Lower leg skin (tissue), 4 donors: Measurements from ENCODE around the gene KDELR1. TPM values are rescaled to one million over a fixed set of nuclear protein-coding genes. Genes with fewer than 3 reads are reported as not detected.
A peak's percentile ranks its signal among the peaks of the same experiment; 100 is the strongest.

ENCODE experiments used
- DNase-seq, 2 donors: peaks; one replicate each; pipeline ENCODE4 v3.0.0-alpha.2; 2019; ENCODE audit warnings: low spot score in 2 of 2
- H3K4me3 ChIP-seq: fragments of 200-600 bp; sonication (generic); 2 replicates; pipeline ENCODE4 v1.5.1; 2017; ENCODE audit warnings: mild to moderate bottlenecking, low read depth; ENCODE audit not compliant: poor library complexity, severe bottlenecking
- POLR2A ChIP-seq, 2 donors: fragments of 450-650 bp; IDR thresholded peaks; one replicate each; pipeline ENCODE4 v1.6.1; 2016 to 2017; ENCODE audit warnings: antibody characterized with exemption in 2 of 2, mild to moderate bottlenecking in 1 of 2, moderate library complexity in 1 of 2
- WGBS, 2 donors: methylation state at CpG; one replicate each; pipeline ENCODE4 v1.1.5; 2018; 5-methylcytosine and 5-hydroxymethylcytosine counted together
- intact Hi-C: fragments of 100-400 bp; cut with DNase I; formaldehyde crosslinking; loops from one replicate; pipeline ENCODE4 v1.15.0; 2023; ENCODE audit warnings: low total_unique reads
- total RNA-seq, 4 donors: library from RNA; depleted of rRNA; stranded (reverse); fragments of >200 nt; gene quantifications; one replicate each; pipeline ENCODE4 v1.1.0, GENCODE V29; 2016
- TF ChIP-seq, protein P1 (sequence below), 3 donors: fragments of 450-650 bp; IDR thresholded peaks; one replicate each; pipeline ENCODE4 v1.5.1; 2016; ENCODE audit warnings: antibody characterized with exemption in 3 of 3, mild to moderate bottlenecking in 3 of 3, moderate library complexity in 2 of 3

KDELR1 gene
- total RNA-seq, 4 donors from 2014 or later: 71.3 to 99.6 (median 80.3) TPM

DNA sequence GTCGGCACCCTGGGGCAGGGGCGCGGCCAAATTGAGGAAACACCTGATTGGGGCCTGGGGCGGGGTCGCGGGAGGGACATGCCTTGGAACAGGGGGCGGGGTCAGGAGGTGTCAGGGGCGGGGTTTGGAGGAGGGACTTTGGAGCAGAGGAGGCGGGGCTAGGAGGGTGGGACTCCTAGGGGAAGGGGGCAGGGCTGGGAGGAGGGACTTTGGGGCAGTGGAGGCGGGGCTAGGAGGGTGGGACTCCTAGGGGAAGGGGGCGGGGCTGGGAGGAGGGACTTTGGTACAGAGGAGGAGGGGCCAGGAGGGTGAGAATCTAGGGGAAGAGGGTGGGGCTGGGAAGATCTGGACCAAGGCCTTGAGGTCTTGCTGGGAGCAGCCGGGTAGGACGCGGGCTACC is 24.0 kb upstream of the KDELR1 start:
- intact Hi-C loops: no loop called here
- no peak for TF ChIP-seq POLR2A (IDR thresholded peaks at IDR 0.05)
- TF ChIP-seq, protein P1, sequence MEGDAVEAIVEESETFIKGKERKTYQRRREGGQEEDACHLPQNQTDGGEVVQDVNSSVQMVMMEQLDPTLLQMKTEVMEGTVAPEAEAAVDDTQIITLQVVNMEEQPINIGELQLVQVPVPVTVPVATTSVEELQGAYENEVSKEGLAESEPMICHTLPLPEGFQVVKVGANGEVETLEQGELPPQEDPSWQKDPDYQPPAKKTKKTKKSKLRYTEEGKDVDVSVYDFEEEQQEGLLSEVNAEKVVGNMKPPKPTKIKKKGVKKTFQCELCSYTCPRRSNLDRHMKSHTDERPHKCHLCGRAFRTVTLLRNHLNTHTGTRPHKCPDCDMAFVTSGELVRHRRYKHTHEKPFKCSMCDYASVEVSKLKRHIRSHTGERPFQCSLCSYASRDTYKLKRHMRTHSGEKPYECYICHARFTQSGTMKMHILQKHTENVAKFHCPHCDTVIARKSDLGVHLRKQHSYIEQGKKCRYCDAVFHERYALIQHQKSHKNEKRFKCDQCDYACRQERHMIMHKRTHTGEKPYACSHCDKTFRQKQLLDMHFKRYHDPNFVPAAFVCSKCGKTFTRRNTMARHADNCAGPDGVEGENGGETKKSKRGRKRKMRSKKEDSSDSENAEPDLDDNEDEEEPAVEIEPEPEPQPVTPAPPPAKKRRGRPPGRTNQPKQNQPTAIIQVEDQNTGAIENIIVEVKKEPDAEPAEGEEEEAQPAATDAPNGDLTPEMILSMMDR (IDR thresholded peaks at IDR 0.05): no peak
- peak; percentile 73 to 94 for DNase-seq
- H3K4me3 ChIP-seq: no peak overlapping the region
- 25 to 28% methylated on average over 14 of the region's 14 CpGs for WGBS, 2 donors

- no peak for TF ChIP-seq POLR2A (IDR thresholded peaks at IDR 0.05)
- TF ChIP-seq, protein P1 (IDR thresholded peaks at IDR 0.05): no peak
- intact Hi-C loops: no loop called here
- DNase-seq: no peak
- no peak overlapping the region for H3K4me3 ChIP-seq
- WGBS, 2 donors: 68% methylated on average over 23 to 24 of the region's 24 CpGs
These were observed 22.7 kb upstream of the KDELR1 start for GRCh38 chr19:48413879-48414587.

DNA sequence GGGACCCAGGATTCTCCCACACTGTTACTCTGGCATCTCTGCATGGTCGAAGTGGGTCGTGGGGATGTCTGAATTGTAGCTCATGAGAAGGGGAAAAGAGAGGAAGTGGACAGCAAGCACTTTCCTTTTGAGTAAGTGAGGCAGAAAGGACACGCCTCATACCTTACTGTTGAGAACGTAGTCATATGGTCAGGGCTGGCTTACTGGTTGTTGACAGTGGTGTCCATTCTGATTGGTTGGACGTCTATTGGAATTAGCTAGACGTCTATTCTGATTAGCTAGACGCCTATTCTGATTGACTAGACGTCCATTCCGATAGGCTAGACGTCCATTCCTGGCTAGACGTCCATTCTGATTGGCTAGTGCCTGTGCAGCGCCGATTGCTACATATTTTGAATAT is 14.5 kb upstream of the KDELR1 start:
- intact Hi-C loops: no loop called here
- WGBS, 2 donors: 84 to 89% methylated on average over 13 of the region's 13 CpGs
- no peak overlapping the region for H3K4me3 ChIP-seq
- DNase-seq: no peak
- no peak for TF ChIP-seq POLR2A (IDR thresholded peaks at IDR 0.05)
- TF ChIP-seq, protein P1 (IDR thresholded peaks at IDR 0.05): no peak

DNA sequence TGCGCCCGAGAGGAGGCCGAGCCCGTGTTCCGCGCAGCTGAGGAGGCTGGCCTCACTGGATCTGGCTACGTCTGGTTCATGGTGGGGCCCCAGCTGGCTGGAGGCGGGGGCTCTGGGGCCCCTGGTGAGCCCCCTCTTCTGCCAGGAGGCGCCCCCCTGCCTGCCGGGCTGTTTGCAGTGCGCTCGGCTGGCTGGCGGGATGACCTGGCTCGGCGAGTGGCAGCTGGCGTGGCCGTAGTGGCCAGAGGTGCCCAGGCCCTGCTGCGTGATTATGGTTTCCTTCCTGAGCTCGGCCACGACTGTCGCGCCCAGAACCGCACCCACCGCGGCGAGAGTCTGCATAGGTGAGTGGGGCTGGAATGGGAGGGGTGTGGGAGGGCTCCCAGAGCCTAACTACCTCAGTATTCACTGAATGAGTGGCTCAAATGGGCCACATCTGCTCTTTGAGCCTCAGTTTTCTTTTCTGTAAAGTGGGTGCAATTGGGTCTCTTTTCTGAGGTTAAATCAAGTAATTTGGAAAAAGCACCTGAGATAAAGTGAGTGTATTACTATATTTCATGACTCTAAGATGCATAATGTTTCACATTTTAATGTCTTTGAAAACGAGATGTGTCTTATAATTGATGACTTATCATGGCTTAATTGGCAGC is 13.8 kb upstream of the KDELR1 start:
- no peak for DNase-seq
- H3K4me3 ChIP-seq: no peak overlapping the region
- intact Hi-C loops: no loop called here
- WGBS, 2 donors: 94 to 96% methylated on average over 4 to 27 of the region's 27 CpGs
- TF ChIP-seq, protein P1 (IDR thresholded peaks at IDR 0.05): no peak
- TF ChIP-seq POLR2A (IDR thresholded peaks at IDR 0.05): no peak

DNA sequence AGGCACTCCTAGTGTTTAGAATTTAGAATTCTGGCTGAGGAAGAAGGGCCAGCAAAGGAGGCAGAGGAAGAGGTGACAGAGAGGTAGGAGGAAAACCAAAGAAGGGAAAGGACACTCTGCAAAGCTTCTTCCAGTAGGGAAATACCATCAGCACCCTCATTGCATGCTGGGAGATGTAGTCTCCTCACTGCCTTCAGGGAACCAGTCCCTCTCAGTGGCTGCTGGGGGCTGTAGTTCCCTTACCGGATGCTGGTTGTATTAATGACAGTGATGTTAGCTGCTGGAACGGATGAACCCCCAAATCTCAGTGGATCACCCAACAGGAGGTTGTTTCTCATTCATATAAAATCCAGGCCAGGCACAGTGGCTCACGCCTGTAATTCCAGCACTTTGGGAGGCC is 12.3 kb upstream of the KDELR1 start:
- TF ChIP-seq, protein P1 (IDR thresholded peaks at IDR 0.05): no peak
- TF ChIP-seq POLR2A (IDR thresholded peaks at IDR 0.05): no peak
- intact Hi-C loops: no loop called here
- no peak overlapping the region for H3K4me3 ChIP-seq
- 39 to 46% methylated on average over 3 of the region's 3 CpGs for WGBS, 2 donors
- DNase-seq: no peak
